Body of pancreas (tissue), 4 donors: ENCODE data around the gene CLDN24.

ENCODE experiments used
- CTCF ChIP-seq, 7 experiments: fragments of 450-650 bp in 4 of 7; fragments of 200-600 bp in 3 of 7; sonication (generic) in 3 of 7; IDR thresholded peaks; one replicate each; pipeline ENCODE4 v1.5.1; 2016 to 2019; ENCODE audit warnings: antibody characterized with exemption in 7 of 7
- POLR2A ChIP-seq, 3 donors: fragments of 450-650 bp; IDR thresholded peaks; one replicate each; pipeline ENCODE4 v1.6.1; 2016; ENCODE audit warnings: antibody characterized with exemption in 3 of 3, mild to moderate bottlenecking in 2 of 3

GRCh38 chr4:183343730-183344129 is 21.5 kb upstream of the CLDN24 start:
- no peak for TF ChIP-seq CTCF (IDR thresholded peaks at IDR 0.05)
- no peak for TF ChIP-seq POLR2A (IDR thresholded peaks at IDR 0.05)
